IMR-90 (cell line): ENCODE measurements around the gene KCP. TPM values are rescaled to one million over a fixed set of nuclear protein-coding genes. Genes with fewer than 3 reads are reported as not detected.

Experiments
- ATAC-seq: fragments of 200-7000 bp; cut with Tn5 transposase; 2 replicates; pipeline ENCODE4 v1.9.1; 2020; ENCODE audit warnings: low read depth, mild to moderate bottlenecking, moderate library complexity
- BruUV-seq: library from RNA; stranded (reverse); fragments of 400-500 nt; replicated peaks from 2 replicates; lab custom pipeline; 2021; lab: Mats Ljungman, UMichigan
- CTCF ChIA-PET: fragments of 300-600 bp; formaldehyde crosslinking; extraction: SDS; loops from one replicate; lab custom pipeline; 2021; ENCODE audit warnings: antibody characterized with exemption; lab: Yijun Ruan, JAX
- POLR2A ChIA-PET: fragments of 300-600 bp; sonication (Branson Sonifier 250); formaldehyde crosslinking; loops from one replicate; lab custom pipeline; 2022; ENCODE audit warnings: antibody characterized with exemption; ENCODE audit not compliant: unreplicated experiment; lab: Charles Lee
- DNase-seq: peaks from one replicate; pipeline ENCODE4 v3.0.0; 2013
- H2AFZ ChIP-seq: replicated peaks from 2 replicates; pipeline ENCODE3; 2013; ENCODE audit warnings: low read length, mild to moderate bottlenecking; ENCODE audit not compliant: poor library complexity
- H2AK5ac ChIP-seq: 2 replicates; pipeline ENCODE4 v1.6.1; 2013; ENCODE audit warnings: low read depth, low read length, inconsistent platforms
- H2AK9ac ChIP-seq: replicated peaks from 2 replicates; pipeline ENCODE3; 2013; ENCODE audit warnings: mild to moderate bottlenecking, low read depth, low read length, moderate library complexity; ENCODE audit not compliant: poor library complexity
- H2BK120ac ChIP-seq: 2 replicates; pipeline ENCODE4 v1.6.1; 2013; ENCODE audit warnings: low read depth, low read length, inconsistent platforms
- H2BK15ac ChIP-seq: 3 replicates; pipeline ENCODE4 v1.6.1; 2013; ENCODE audit warnings: low read depth, low read length, inconsistent platforms
- H2BK20ac ChIP-seq: 2 replicates; pipeline ENCODE4 v1.6.1; 2013; ENCODE audit warnings: low read depth, mild to moderate bottlenecking, inconsistent platforms, low read length, moderate library complexity
- H2BK5ac ChIP-seq: 2 replicates; pipeline ENCODE4 v1.6.1; 2013; ENCODE audit warnings: mild to moderate bottlenecking, low read depth, low read length, inconsistent platforms; ENCODE audit not compliant: poor library complexity, severe bottlenecking
- H3K14ac ChIP-seq: replicated peaks from 2 replicates; pipeline ENCODE4 v1.6.1; 2013; ENCODE audit warnings: low read depth, low read length, inconsistent platforms
- H3K18ac ChIP-seq: 2 replicates; pipeline ENCODE4 v1.6.1; 2013; ENCODE audit warnings: low read depth, low read length, control low read depth
- H3K23ac ChIP-seq: 2 replicates; pipeline ENCODE4 v1.6.1; 2013; ENCODE audit warnings: low read depth, low read length, inconsistent platforms
- H3K27ac ChIP-seq: 2 replicates; pipeline ENCODE4 v1.5.1; 2013; ENCODE audit warnings: mild to moderate bottlenecking, control low read depth, low read length; ENCODE audit not compliant: insufficient read depth
- H3K27me3 ChIP-seq: 2 replicates; pipeline ENCODE4 v1.6.1; 2013; ENCODE audit warnings: low read length; ENCODE audit not compliant: control insufficient read depth, insufficient read depth
- H3K36me3 ChIP-seq: 2 replicates; pipeline ENCODE4 v1.6.1; 2013; ENCODE audit warnings: low read length, mixed read lengths; ENCODE audit not compliant: control insufficient read depth, insufficient read depth
- H3K4ac ChIP-seq: 2 replicates; pipeline ENCODE4 v1.6.1; 2013; ENCODE audit warnings: low read depth, low read length, inconsistent platforms
- H3K4me1 ChIP-seq: 2 replicates; pipeline ENCODE4 v1.6.1; 2013; ENCODE audit warnings: low read length, mixed read lengths; ENCODE audit not compliant: control insufficient read depth, insufficient read depth
- H3K4me2 ChIP-seq: 2 replicates; pipeline ENCODE4 v1.6.1; 2013; ENCODE audit warnings: low read depth, mild to moderate bottlenecking, control low read depth, low read length, moderate library complexity
- H3K4me3 ChIP-seq: 2 replicates; pipeline ENCODE4 v1.5.1; 2013; ENCODE audit warnings: low read depth, mild to moderate bottlenecking, control low read depth, low read length, moderate library complexity; ENCODE audit not compliant: insufficient read depth
- H3K56ac ChIP-seq: 2 replicates; pipeline ENCODE4 v1.6.1; 2013; ENCODE audit warnings: low read length, inconsistent platforms; ENCODE audit not compliant: insufficient read depth; ENCODE audit errors: extremely low read depth
- H3K79me1 ChIP-seq, 2 experiments: 2 replicates each; pipeline ENCODE4 v1.6.1; 2013; ENCODE audit warnings: low read length in 2 of 2, inconsistent platforms in 1 of 2, low read depth in 1 of 2
- H3K9ac ChIP-seq: 2 replicates; pipeline ENCODE4 v1.6.1; 2013; ENCODE audit warnings: low read depth, low read length, control low read depth
- H3K9me1 ChIP-seq: 2 replicates; pipeline ENCODE4 v1.6.1; 2013; ENCODE audit warnings: low read length, inconsistent platforms; ENCODE audit not compliant: insufficient read depth
- H3K9me3 ChIP-seq: 2 replicates; pipeline ENCODE4 v1.6.1; 2013; ENCODE audit warnings: low read length; ENCODE audit not compliant: control insufficient read depth, insufficient read depth
- H4K20me1 ChIP-seq: 2 replicates; pipeline ENCODE4 v1.6.1; 2013; ENCODE audit warnings: low read length, inconsistent platforms; ENCODE audit not compliant: insufficient read depth
- H4K5ac ChIP-seq: 2 replicates; pipeline ENCODE4 v1.6.1; 2013; ENCODE audit warnings: mild to moderate bottlenecking, low read depth, low read length, control low read depth
- H4K8ac ChIP-seq, 2 experiments: 2 replicates each; pipeline ENCODE4 v1.6.1; 2013; ENCODE audit warnings: low read depth in 2 of 2, low read length in 2 of 2, control low read depth in 1 of 2, inconsistent platforms in 1 of 2
- H4K91ac ChIP-seq: 2 replicates; pipeline ENCODE4 v1.6.1; 2013; ENCODE audit warnings: low read depth, low read length, inconsistent platforms; ENCODE audit not compliant: insufficient read depth
- BHLHE40 ChIP-seq: fragments of 150-350 bp; IDR thresholded peaks from 2 replicates; pipeline ENCODE4 v1.6.1; 2016; ENCODE audit warnings: mild to moderate bottlenecking, low read depth, low read length
- CEBPB ChIP-seq: IDR thresholded peaks from 2 replicates; pipeline ENCODE4 v1.6.1; 2012; ENCODE audit warnings: low read depth, low read length, improper control_type of control experiment
- CHD1 ChIP-seq: IDR thresholded peaks from 2 replicates; pipeline ENCODE4 v1.6.1; 2012; ENCODE audit warnings: low read depth, low read length, improper control_type of control experiment
- FOS ChIP-seq: fragments of 150-350 bp; IDR thresholded peaks from 2 replicates; pipeline ENCODE4 v1.6.1; 2016; ENCODE audit warnings: low read depth, low read length
- MAFK ChIP-seq: IDR thresholded peaks from 2 replicates; pipeline ENCODE4 v1.6.1; 2012; ENCODE audit warnings: low read depth, low read length, improper control_type of control experiment
- MAZ ChIP-seq: IDR thresholded peaks from 2 replicates; pipeline ENCODE4 v1.6.1; 2012; ENCODE audit warnings: low read depth, mild to moderate bottlenecking, low read length, improper control_type of control experiment, moderate library complexity, borderline replicate concordance
- NFE2L2 ChIP-seq: fragments of 150-350 bp; IDR thresholded peaks from 2 replicates; pipeline ENCODE4 v1.6.1; 2016; ENCODE audit warnings: low read depth, mild to moderate bottlenecking, low read length
- POLR2A ChIP-seq: IDR thresholded peaks from 2 replicates; pipeline ENCODE4 v1.6.1; 2012; ENCODE audit warnings: mild to moderate bottlenecking, low read depth, low read length
- RAD21 ChIP-seq: IDR thresholded peaks from 2 replicates; pipeline ENCODE4 v1.6.1; 2012; ENCODE audit warnings: low read length, improper control_type of control experiment
- RCOR1 ChIP-seq: IDR thresholded peaks from 2 replicates; pipeline ENCODE4 v1.6.1; 2012; ENCODE audit warnings: mild to moderate bottlenecking, low read length, improper control_type of control experiment; ENCODE audit not compliant: insufficient replicate concordance
- SMC3 ChIP-seq: fragments of 150-350 bp; IDR thresholded peaks from 2 replicates; pipeline ENCODE4 v1.6.1; 2016; ENCODE audit warnings: low read depth, mild to moderate bottlenecking, antibody characterized with exemption, low read length, moderate library complexity
- WGBS, 2 experiments: methylation state at CpG; one replicate each; pipeline versions ENCODE4 v1.1.5 to v1.1.7; 2013; ENCODE audit warnings: missing lambda C conversion rate in 2 of 2; ENCODE audit not compliant: insufficient read length in 1 of 2; ENCODE audit errors: extremely low coverage in 2 of 2; 5-methylcytosine and 5-hydroxymethylcytosine counted together
- dilution Hi-C: fragments of 300-500 bp; cut with HindIII; formaldehyde crosslinking; loops from one replicate; pipeline ENCODE4 v1.14.3; 2018; ENCODE audit warnings: low sequenced_read_pairs; ENCODE audit not compliant: unreplicated experiment
- in situ Hi-C: fragments of 300-500 bp; cut with MboI; formaldehyde crosslinking; loops from 3 replicates; pipeline ENCODE4 v1.14.3; 2019; ENCODE audit warnings: low sequenced_read_pairs, inconsistent platforms, mixed read lengths
- intact Hi-C: fragments of 100-400 bp; cut with micrococcal nuclease; formaldehyde crosslinking; loops from 2 replicates; pipeline ENCODE4 v1.10.0; 2022
- polyA plus RNA-seq, 3 experiments: library from polyadenylated mRNA; depleted of rRNA; stranded (reverse); fragments of >200 nt; gene quantifications; 2 replicates each; pipeline ENCODE4 v1.2.3, GENCODE V29; 2012; ENCODE audit warnings: low replicate concordance in 1 of 3
- total RNA-seq: library from RNA; depleted of rRNA; stranded (reverse); fragments of >200 nt; gene quantifications from 2 replicates; pipeline ENCODE4 v1.2.3, GENCODE V29; 2012
- TF ChIP-seq, protein P1 (sequence below): fragments of 150-350 bp; IDR thresholded peaks from 2 replicates; pipeline ENCODE4 v1.6.1; 2016; ENCODE audit warnings: low read depth, mild to moderate bottlenecking, low read length, moderate library complexity, borderline replicate concordance
- TF ChIP-seq, protein P2 (sequence below): conservative IDR thresholded peaks from 2 replicates; pipeline ENCODE4 v1.5.1; 2012; ENCODE audit warnings: mild to moderate bottlenecking, low read depth, low read length, improper control_type of control experiment

Gene KCP
- total and polyA plus RNA-seq, 2 of the 4 experiments (the other 2 are of a cell fraction): 0.03 TPM; not detected in 1

GRCh38 chr7:128894101-128894440 is 16.4 kb downstream of the KCP start:
- H2BK120ac ChIP-seq: no peak overlapping the region
- H2BK5ac ChIP-seq: no peak overlapping the region
- H3K9me3 ChIP-seq: no peaks in the 10 kb centered on the region
- H3K4me3 ChIP-seq: no peak overlapping the region
- H3K27ac ChIP-seq: no peak overlapping the region
- H3K9ac ChIP-seq: no peak overlapping the region
- TF ChIP-seq, protein P1, sequence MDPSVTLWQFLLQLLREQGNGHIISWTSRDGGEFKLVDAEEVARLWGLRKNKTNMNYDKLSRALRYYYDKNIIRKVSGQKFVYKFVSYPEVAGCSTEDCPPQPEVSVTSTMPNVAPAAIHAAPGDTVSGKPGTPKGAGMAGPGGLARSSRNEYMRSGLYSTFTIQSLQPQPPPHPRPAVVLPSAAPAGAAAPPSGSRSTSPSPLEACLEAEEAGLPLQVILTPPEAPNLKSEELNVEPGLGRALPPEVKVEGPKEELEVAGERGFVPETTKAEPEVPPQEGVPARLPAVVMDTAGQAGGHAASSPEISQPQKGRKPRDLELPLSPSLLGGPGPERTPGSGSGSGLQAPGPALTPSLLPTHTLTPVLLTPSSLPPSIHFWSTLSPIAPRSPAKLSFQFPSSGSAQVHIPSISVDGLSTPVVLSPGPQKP: no peak
- TF ChIP-seq FOS (no peak), NFE2L2 (no peak), RCOR1 (no peak), RAD21 (no peak), CHD1 (no peak), SMC3 (no peak), MAZ (no peak), BHLHE40 (no peak), MAFK (no peak), CEBPB (no peak), POLR2A (no peak)
- TF ChIP-seq, protein P2, sequence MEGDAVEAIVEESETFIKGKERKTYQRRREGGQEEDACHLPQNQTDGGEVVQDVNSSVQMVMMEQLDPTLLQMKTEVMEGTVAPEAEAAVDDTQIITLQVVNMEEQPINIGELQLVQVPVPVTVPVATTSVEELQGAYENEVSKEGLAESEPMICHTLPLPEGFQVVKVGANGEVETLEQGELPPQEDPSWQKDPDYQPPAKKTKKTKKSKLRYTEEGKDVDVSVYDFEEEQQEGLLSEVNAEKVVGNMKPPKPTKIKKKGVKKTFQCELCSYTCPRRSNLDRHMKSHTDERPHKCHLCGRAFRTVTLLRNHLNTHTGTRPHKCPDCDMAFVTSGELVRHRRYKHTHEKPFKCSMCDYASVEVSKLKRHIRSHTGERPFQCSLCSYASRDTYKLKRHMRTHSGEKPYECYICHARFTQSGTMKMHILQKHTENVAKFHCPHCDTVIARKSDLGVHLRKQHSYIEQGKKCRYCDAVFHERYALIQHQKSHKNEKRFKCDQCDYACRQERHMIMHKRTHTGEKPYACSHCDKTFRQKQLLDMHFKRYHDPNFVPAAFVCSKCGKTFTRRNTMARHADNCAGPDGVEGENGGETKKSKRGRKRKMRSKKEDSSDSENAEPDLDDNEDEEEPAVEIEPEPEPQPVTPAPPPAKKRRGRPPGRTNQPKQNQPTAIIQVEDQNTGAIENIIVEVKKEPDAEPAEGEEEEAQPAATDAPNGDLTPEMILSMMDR: no peak
- intact Hi-C loops (no loop called here), dilution Hi-C loops (no loop called here), in situ Hi-C loops (loop anchor here (25.0 kb wide), 1 partner anchor 432 kb away; the partner anchor contains the start of gene HILPDA)
- H3K23ac ChIP-seq: no peak overlapping the region
- no peak overlapping the region for H2BK20ac ChIP-seq
- no CpG with 5 or more reads among the region's 6 CpGs for WGBS, 2 experiments
- H2AFZ ChIP-seq: no peak overlapping the region
- POLR2A ChIA-PET: no interaction called here
- no peaks in the 10 kb centered on the region for H3K79me1 ChIP-seq
- no peak overlapping the region for H2AK5ac ChIP-seq
- H2BK15ac ChIP-seq: no peak overlapping the region
- ATAC-seq (no peak), DNase-seq (no peak)
- no peaks in the 10 kb centered on the region for H4K20me1 ChIP-seq
- no peak overlapping the region for H3K4ac ChIP-seq
- no peaks in the 10 kb centered on the region for H3K36me3 ChIP-seq
- peaks cover 3% of the 10 kb centered on the region; the same call in 1 of the 2 replicates for H3K4me1 ChIP-seq
- H2AK9ac ChIP-seq: no peak overlapping the region
- CTCF ChIA-PET: no interaction called here
- H4K5ac ChIP-seq: no peak overlapping the region
- no peak overlapping the region for H3K4me2 ChIP-seq
- no TSS peak for BruUV-seq
- no peak overlapping the region for H3K56ac ChIP-seq
- H3K27me3 ChIP-seq: peaks cover 17% of the 10 kb centered on the region
- H4K91ac ChIP-seq: no peak overlapping the region
- H4K8ac ChIP-seq: no peak overlapping the region
- no peaks in the 10 kb centered on the region for H3K9me1 ChIP-seq
- H3K14ac ChIP-seq: no peak overlapping the region
- H3K18ac ChIP-seq: no peak overlapping the region
